Measurements from ENCODE around the gene CACUL1. TPM values are rescaled to one million over a fixed set of nuclear protein-coding genes. Genes with fewer than 3 reads are reported as not detected.

Gene CACUL1
- total RNA-seq, 1 donor from 2014 or later = 52.4 TPM

DNA sequence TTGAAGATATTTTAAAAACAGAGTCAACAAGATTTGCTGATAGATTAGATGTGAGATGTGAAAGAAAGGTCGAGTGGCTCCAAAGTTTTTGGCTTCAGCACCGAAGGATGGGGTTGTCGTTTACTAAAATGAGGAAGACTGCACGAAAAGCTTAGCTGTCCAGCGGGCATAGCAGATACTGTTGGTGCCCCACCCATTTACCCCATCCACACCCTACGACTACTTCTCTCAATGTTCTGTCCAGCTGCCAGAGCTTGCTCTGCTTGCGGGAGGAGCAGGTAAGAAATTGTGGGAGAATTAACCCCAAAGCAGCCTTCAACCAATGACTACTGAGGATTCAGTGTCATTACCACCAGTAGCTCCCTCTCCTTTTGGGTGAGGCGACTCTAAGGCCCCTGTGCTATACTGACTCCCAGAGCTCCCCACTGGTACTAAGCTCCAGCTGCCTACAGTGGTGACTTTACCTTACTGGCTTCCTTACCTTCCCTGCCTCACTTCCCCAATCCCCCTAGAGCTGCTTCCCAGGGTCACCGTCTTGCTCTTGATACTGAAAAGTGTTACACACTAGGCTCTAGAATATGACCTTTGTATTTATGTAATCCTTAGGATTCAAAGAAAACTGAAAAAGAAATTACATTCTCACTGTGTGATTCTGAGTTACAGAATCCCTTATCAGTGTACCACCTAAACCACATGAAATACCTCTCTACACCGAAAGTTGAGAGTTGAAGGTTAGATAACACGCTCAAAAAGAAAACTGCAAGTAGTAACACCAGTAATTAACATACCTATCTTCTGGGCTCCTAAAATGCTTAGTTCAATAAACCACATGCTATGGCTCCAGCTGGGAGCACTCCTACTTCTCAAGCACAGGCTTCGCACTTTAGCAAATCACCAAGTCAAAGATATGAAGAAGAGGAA, 22.3 kb downstream of the CACUL1 start:
- TF ChIP-seq, protein P1, sequence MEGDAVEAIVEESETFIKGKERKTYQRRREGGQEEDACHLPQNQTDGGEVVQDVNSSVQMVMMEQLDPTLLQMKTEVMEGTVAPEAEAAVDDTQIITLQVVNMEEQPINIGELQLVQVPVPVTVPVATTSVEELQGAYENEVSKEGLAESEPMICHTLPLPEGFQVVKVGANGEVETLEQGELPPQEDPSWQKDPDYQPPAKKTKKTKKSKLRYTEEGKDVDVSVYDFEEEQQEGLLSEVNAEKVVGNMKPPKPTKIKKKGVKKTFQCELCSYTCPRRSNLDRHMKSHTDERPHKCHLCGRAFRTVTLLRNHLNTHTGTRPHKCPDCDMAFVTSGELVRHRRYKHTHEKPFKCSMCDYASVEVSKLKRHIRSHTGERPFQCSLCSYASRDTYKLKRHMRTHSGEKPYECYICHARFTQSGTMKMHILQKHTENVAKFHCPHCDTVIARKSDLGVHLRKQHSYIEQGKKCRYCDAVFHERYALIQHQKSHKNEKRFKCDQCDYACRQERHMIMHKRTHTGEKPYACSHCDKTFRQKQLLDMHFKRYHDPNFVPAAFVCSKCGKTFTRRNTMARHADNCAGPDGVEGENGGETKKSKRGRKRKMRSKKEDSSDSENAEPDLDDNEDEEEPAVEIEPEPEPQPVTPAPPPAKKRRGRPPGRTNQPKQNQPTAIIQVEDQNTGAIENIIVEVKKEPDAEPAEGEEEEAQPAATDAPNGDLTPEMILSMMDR (IDR thresholded peaks at IDR 0.05; ENCODE audit: insufficient read depth, low read depth, low read length) = no peak
- TF ChIP-seq EZH2 (IDR thresholded peaks at IDR 0.05; ENCODE audit: insufficient read depth, low read length) = no peak
- no peaks in the 10 kb centered on the region for H3K27me3 Mint-ChIP-seq (ENCODE audit: low read depth, unreplicated experiment)
- no peaks in the 10 kb centered on the region for H3K27me3 ChIP-seq (ENCODE audit: insufficient read depth, low read length)
- peak; percentile 7 for DNase-seq (ENCODE audit: low read depth)
- peaks cover 88% of the 10 kb centered on the region for H3K79me2 ChIP-seq (ENCODE audit: insufficient read depth, low read length)
- no peak overlapping the region for H3K4me2 ChIP-seq (ENCODE audit: low read length)
- H3K4me3 Mint-ChIP-seq (ENCODE audit: unreplicated experiment) = no peak overlapping the region
- peaks cover 94% of the 10 kb centered on the region for H4K20me1 ChIP-seq (ENCODE audit: insufficient read depth, low read length)
- H3K36me3 ChIP-seq (ENCODE audit: insufficient read depth, low read length) = no peaks in the 10 kb centered on the region
- no peaks in the 10 kb centered on the region for H3K9me3 ChIP-seq (ENCODE audit: insufficient read depth, low read depth, low read length)
- H3K27ac ChIP-seq (ENCODE audit: low read depth, low read length) = no peak overlapping the region
- no peak overlapping the region for H3K9ac ChIP-seq (ENCODE audit: low read length)
- peaks cover 46% of the 10 kb centered on the region for H3K4me1 Mint-ChIP-seq (ENCODE audit: low read depth, unreplicated experiment)
- no peak overlapping the region for H3K4me3 ChIP-seq (ENCODE audit: insufficient read depth, low read depth, low read length)
- H3K9me3 Mint-ChIP-seq (ENCODE audit: unreplicated experiment) = no peaks in the 10 kb centered on the region
- no peaks in the 10 kb centered on the region for H3K4me1 ChIP-seq (ENCODE audit: insufficient read depth, low read length)
- no peak overlapping the region for H3K27ac Mint-ChIP-seq (ENCODE audit: unreplicated experiment)
- FAIRE-seq = no peak
- H3K36me3 Mint-ChIP-seq (ENCODE audit: low read depth, unreplicated experiment) = no peaks in the 10 kb centered on the region
- no peak overlapping the region for H2AFZ ChIP-seq (ENCODE audit: low read depth, low read length)

DNA sequence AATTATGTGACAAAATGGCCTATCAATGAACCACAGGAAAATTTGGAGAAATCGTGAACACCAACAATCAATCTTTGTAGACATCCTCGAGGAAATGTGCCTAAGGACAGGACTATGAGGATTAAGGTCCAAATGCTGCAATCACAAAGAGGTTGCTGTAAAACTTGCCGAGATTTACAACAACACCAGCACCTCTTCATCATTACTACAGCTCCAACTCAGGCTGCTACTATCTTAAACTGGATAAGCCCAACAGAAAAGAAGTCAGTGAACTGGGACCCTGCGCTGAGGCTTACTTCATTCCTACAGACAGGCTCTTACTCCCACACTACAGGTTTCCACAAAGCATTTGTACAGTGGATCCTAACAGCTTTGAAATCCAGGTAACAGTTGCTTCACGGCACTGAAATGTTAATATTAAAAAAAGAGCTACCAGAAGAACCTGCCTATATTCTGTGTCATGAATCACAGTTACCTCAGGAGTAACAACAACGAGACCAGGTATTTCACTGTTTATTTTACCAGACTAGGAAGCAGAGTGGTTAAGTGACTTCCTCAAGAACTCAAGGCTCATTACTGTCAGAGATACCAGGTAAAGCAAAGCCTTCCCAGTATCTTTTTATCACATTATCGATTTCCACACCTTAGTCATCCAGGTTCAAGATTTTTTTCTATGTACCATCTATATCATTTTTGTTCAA, 23.9 kb downstream of the CACUL1 start:
- no peak overlapping the region for H3K4me3 Mint-ChIP-seq (ENCODE audit: unreplicated experiment)
- H4K20me1 ChIP-seq (ENCODE audit: insufficient read depth, low read length) = peaks cover 86% of the 10 kb centered on the region
- no peak overlapping the region for H3K4me3 ChIP-seq (ENCODE audit: insufficient read depth, low read depth, low read length)
- H3K27ac ChIP-seq (ENCODE audit: low read depth, low read length) = no peak overlapping the region
- peaks cover 48% of the 10 kb centered on the region for H3K4me1 Mint-ChIP-seq (ENCODE audit: low read depth, unreplicated experiment)
- H3K9me3 ChIP-seq (ENCODE audit: insufficient read depth, low read depth, low read length) = no peaks in the 10 kb centered on the region
- H3K36me3 ChIP-seq (ENCODE audit: insufficient read depth, low read length) = no peaks in the 10 kb centered on the region
- TF ChIP-seq EZH2 (IDR thresholded peaks at IDR 0.05; ENCODE audit: insufficient read depth, low read length) = no peak
- TF ChIP-seq, protein P1 (IDR thresholded peaks at IDR 0.05; ENCODE audit: insufficient read depth, low read depth, low read length) = no peak
- H3K9me3 Mint-ChIP-seq (ENCODE audit: unreplicated experiment) = no peaks in the 10 kb centered on the region
- FAIRE-seq (peak; percentile 37), DNase-seq (ENCODE audit: low read depth) (no peak)
- H3K36me3 Mint-ChIP-seq (ENCODE audit: low read depth, unreplicated experiment) = no peaks in the 10 kb centered on the region
- no peak overlapping the region for H3K4me2 ChIP-seq (ENCODE audit: low read length)
- H3K27ac Mint-ChIP-seq (ENCODE audit: unreplicated experiment) = no peak overlapping the region
- no peak overlapping the region for H2AFZ ChIP-seq (ENCODE audit: low read depth, low read length)
- H3K4me1 ChIP-seq (ENCODE audit: insufficient read depth, low read length) = no peaks in the 10 kb centered on the region
- H3K27me3 ChIP-seq (ENCODE audit: insufficient read depth, low read length) = no peaks in the 10 kb centered on the region
- no peaks in the 10 kb centered on the region for H3K27me3 Mint-ChIP-seq (ENCODE audit: low read depth, unreplicated experiment)
- H3K79me2 ChIP-seq (ENCODE audit: insufficient read depth, low read length) = peaks cover 79% of the 10 kb centered on the region
- H3K9ac ChIP-seq (ENCODE audit: low read length) = no peak overlapping the region

Data from astrocyte (in vitro differentiated cells and primary cell).